DMS114 treated with DMSO at 0.1 percent for 48 hours (cell line): ENCODE results near the gene TMCC1.
"Not testable (repeated sequence)": the region's sequence is repeated elsewhere in the genome, so short reads cannot be mapped to it uniquely, and the experiment has no call there.

Source experiments
- DNase-seq: peaks from one replicate; lab custom pipeline; 2025; ENCODE audit not compliant: unreplicated experiment; lab: John Stamatoyannopoulos, UW

Gene TMCC1

DNA sequence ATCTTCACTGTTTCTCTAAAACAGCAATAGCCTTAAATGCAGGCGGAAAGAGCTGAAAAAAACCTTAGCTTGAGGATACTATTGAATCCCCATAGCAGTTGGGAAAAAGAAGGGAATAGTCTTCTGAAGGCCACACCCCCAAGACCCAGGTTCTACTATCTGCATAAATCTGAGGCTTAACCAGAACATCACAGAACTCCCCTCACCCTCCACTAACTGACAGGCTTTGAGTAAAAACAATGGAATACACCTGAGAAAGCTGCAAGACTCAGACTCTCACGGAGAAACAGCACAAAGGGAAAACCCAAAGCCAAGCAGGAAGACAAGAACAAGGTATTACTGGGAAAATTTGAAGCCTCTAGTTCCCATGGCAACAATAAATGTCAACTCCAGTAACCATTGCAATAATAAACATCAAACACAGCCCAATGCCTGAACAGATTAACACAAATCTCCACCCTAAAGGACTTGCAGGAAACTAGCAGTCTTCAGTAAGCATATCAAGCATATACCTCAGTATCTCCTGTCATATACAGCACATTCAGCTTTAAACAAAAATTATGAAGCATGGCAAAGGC lies 56.4 kb downstream of the TMCC1 start:
- no peak for DNase-seq

DNA sequence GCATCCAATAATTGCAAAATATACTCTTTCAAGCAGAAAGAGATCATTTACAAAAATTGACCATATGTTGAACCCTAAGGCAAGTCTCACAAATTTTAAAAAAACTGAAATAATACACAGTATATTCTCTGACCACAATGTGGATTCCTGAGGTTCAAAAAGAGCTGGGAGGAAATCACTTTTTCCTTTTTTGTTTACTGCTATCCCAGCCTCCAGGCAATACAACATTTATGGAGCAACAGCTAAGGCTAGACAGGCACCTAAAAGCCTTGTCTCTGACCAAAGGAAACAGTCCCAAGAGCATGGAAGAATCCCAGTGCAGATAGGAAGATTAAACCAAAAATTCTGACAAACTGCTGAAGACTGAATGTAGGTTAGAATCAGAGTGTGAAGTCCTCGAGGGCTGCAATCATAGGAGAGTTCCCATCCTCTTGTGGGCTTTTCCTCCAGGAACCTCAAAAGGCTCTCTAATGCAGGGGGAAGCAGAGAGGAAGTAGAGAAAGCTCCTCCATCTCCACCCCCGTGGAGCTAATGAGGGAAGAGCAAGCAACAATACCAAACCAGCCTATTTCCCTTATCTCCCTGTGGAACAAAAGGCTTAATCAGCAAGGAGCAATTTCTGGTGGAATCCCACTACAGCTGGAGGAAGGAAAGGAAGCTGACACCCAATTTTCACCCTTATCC lies 57.0 kb downstream of the TMCC1 start:
- DNase-seq, result no peak

DNA sequence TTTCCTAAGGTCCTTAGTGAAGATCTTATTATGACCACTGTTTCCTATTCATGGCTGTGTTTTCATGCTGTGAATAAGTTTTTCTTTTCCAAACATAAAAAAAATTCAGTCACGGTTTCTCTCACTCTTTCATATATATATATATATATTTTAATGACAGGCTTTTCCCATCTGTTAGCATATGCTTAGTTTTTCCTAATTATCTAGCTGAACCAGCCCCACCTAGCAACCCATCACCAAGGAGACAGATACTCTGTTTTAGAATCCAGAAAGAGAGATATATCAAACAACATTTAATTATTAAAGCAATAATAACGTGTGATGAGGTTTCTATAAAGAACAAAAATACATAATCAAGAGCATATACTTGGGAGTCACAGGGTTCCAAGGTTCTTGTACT lies 58.3 kb downstream of the TMCC1 start:
- DNase-seq, result no peak

DNA sequence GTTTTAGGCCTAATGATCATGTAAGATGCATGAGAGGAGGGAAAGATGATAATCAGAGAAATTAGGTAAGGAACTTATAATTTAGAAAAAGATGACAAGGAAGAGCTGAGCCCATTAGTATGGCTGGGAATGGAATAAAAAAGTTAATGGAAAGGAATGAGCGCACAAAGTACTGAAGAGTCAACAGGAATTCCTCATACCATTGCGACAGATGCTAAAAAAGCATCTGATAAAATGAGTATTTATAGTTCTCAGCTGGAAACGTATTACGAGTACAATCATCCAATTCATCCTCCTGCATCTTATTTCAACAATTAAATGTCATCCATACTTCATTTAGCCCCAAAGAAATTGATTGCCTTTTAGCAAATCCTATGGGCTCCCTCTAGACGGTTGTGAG lies 58.9 kb downstream of the TMCC1 start:
- no peak for DNase-seq

DNA sequence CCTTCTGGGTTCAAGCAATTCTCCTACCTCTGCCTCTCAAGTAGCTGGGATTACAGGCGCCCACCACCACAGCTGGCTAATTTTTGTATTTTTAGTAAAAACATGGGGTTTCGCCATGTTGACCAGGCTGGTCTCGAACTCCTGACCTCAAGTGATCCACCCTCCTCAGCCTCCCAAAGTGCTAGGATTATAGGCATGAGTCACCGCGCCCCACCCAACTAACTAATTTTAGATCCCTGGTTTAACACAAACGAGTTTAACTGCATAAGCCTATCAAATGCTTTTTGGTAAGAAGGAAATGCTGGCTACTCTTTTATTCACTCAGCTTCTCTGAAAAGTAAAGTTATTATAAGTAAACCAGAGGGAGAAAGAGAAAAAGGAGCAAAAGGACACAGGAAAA lies 61.6 kb downstream of the TMCC1 start:
- not testable (repeated sequence) for DNase-seq

DNA sequence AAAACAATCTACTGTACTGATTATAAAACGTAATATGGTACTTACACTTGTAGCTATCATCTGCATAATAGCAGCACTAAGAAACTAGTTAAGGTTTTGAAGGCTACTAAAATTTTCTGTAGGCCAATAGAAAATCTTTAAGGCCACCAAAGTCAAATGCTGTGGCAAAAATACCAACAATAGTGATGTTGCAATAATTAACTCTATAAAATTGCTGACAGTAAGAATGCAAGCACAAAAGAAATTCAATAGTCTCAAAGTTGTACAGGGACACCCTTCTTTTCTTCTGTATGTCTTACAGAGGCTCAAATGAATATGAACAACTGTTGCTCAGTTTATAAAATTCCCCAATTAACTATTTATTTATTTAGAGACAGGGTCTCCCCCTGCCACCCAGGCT lies 62.0 kb downstream of the TMCC1 start:
- no peak for DNase-seq

DNA sequence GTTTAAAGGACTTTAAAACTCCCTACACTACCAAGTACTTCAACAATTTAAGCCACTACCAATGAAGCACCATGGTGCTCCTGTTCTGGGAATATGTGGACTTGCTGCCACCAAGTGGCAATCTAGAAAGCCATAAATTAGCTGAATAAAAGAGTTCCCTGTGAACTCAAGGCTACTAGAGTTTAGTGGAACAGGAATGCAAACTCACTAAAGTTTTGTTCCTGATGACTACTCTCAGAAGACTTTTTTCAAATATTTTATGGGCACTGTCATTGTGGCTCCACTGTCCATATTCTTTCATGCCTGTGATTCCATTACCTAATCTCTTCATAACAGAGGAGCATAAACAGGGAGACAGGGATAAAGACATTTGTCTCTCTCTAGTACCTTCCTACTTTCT lies 63.9 kb downstream of the TMCC1 start:
- peak; percentile 53 for DNase-seq

DNA sequence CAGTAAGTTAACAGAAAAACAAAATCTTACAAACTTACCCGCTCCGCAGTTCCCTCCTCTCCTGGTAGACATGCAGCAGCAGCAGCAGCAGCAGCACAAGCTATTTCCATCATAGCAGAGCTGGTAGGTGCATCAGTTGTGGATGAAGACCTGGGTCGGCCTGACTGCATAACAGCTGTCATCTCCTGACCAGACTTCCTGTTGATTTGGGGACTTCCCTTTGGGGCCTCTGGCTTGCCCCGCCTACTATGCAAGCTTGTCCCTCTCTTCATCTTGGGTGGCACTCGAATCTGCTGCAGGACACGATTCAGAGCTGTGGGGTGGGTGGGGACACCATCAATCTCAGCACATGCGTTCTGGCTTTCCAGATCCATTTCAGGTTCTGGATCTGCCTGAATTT lies 65.7 kb downstream of the TMCC1 start:
- DNase-seq, result no peak

DNA sequence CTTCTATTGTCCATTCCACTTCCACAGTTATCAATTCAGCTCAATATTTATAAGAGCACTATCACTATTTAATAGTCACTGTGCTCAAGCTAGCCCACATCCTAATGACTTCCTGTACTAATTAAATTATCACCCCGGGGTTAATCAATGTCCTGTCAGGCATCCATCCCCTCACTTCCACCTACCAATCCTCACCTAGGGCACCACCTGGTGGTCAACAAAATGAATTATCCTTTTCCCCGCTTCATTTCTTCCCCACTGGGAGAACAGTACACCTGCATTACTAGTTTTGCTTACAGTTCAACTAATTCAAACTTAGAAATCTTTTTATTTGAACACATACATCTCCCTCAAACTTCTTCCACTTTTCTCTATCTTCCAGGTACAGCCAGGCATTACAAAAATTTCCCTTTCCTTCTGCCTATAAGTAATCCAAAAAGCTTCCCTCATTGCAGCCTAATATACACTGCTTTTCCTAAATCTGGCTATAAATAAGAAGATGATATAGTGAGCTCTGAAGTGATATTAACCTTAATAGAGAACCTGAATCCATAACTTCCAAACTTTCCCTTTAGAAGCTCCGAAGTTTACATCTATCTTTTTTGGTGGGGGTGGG lies 68.5 kb downstream of the TMCC1 start:
- DNase-seq, result peak; percentile 22

DNA sequence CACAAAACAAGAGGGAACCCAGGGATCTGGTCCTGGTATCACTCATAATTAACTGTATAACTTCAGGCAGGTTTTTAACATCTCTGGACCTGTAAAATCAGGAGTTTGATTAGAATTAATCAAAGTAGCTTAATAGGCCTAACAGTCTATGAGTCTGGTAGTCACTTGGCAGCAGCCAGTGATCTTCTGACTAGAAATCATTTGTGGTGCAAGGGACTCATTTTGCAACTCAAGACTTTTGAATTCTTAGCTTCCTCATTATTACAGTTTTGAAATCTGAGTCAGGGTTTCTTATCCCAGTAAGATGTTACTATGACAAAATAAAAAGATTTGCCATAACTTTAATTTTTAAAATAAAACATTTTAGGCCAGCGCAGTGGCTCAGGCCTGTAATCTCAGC lies 70.8 kb downstream of the TMCC1 start:
- no peak for DNase-seq

DNA sequence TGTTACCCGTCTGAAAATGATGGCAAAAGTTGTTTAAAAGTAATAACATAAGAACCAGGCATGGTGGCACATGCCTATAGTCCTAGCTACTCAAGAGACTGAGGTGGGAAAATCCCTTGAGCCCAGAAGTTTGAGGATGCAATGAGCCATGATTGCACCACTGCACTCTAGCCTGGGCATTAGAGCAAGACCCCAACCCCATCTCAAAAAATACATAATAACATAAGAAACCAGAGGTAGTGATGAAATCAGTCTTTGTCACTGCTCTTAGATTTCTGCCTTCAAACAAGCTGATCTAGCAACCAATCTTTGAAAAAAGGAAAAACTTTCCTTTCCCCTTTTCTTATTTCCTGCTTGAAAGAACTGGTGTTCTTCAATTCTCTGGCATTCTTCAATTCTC lies 71.3 kb downstream of the TMCC1 start:
- DNase-seq, result no peak

DNA sequence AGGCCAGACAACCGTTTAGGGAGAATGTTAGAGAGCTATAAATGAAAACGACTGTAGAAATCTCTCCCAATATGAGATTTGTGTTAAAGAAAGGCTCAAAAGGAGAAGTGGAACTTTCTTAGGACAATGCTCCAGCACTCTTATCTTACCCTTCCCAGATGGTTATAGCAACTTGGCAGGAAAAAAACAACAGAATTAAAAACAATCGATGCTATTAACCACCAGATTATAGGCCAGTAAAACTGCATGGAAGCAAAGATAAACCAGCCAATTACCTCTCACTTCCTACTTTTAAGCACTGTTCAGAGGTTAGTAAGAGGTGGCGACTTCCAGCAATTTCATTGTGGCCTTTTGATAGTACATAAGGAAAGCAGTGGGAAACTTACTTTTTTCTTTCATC lies 72.9 kb downstream of the TMCC1 start:
- DNase-seq, result no peak

DNA sequence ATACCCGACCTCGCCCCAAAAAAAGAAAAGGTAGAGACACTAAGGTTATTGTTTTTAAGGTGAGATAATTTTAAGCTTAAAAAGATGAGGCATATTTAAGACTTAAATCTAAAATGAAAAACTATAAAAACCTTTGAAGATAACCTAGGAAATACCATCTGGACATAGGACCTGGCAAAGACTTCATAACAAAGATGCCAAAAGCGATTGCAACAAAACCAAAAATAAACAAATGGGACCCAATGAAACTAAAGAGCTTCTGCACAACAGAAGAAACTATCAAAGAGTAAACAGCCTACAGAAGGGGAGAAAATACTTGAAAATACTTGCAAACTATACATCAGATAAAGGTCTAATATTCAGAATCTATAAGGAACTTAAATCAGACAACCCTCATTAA lies 80.9 kb downstream of the TMCC1 start:
- no peak for DNase-seq

DNA sequence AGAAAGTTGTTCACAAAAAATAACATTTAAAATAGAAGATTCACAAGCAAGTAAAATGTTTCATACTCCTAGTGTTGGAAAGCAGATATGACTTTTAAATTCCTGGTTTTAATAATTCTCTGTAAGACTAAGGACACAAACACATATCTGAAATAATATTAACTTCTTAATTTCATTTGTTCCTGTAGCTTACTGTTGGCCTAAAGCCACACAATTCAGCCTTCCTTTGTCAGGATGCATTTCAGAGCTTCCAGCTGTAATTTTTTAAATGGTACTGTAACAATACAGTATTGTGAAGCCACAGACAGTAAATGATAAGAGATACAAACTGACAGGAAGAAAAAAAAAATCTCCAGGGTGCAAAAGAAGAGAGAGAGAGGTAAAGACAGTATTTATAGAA lies 84.2 kb downstream of the TMCC1 start:
- no peak for DNase-seq

DNA sequence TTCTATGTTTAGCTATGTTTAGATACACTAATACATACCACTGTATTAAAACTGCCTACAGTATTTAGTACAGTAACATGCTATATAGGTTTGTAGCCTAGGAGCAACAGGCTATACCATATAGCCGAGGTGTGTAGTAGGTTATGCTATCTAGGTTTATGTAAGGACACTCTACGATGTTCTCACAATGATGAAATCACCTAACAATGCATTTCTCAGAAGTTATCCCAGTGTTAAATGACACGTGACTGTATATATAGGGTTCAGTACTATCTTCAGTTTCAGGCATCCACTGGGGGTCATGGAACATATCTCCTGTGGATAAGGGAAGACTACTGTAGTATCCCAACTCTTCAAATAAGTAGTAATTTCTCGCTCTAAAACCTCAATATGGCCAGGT lies 97.4 kb downstream of the TMCC1 start:
- DNase-seq, result no peak

DNA sequence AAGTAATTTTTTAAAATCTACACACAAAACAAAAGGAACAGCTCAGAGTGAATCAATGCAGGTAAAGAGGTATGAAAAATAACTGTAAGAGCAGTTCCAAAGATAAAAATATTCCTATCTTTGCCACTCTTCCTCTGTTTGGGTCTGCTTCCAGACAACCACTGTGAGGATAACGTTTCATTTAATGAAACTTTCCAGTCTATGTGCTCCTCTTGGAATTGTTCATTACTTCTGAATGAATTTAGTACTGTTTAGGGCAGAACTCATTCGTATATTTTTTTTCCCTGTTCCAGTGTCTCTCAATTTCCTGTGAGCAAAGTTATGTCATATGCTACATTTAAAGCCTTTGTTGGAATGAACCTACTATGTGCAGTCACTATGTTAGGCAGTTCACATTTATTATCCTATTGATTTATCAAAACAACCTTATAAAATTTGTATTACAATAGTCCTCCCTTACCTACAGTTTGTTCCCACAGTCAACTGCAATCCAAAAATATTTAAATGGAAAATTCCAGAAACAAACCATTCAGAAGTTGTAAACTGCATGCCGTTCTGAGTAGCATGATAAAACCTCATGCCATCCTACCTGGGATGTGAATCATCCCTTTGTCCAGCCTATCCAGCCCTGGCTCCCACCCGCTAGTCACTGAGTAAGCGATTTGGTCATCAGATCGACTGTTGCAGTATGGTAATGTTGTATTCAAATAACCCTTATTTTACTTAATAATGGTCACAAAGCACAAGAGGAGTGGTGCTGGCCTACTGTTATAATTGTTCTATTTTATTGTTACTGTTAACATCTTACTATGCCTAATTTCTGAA lies 98.1 kb downstream of the TMCC1 start:
- DNase-seq, result no peak

DNA sequence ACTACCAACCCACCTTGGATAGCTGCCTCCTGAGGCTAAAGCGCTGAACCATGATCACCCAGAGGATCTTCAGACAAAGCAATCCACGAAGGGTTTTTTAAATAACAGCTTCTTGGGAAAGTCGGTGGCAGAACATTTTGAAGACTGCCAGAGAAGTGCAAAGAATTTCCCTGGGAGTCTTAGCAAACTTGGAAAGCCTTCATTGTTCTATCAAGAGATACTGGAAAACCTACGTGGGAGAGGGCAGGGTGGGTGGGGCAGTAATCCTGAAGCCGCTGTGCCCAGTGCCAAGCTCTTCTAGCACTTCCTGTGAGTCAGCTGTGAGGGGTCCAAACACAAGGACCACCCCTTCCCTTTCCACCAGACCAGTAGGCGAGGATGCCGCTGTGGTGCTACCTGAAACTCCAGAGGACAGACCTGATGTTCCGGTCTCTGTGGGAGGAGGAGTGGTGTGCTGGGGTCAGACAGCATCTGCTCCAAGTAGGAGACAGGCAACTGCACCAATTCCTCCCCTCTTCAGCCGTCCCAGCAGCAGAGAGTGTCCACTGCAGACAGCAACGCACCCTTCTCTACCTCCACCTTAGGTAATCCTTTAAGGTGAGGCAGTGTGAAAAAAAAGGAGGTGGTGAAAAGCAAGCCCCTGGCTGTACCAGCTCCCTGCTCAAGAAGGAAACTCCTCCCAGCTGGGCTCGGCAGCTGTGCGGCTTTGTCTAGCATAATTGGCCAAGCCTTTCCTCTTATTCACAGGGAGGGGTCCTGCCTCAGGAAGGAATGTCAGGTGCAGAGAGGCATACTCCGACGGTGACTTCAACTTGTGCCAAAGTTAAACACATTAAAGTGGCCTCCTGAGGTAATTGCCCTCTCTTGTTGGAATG lies 99.0 kb downstream of the TMCC1 start:
- DNase-seq, result no peak

DNA sequence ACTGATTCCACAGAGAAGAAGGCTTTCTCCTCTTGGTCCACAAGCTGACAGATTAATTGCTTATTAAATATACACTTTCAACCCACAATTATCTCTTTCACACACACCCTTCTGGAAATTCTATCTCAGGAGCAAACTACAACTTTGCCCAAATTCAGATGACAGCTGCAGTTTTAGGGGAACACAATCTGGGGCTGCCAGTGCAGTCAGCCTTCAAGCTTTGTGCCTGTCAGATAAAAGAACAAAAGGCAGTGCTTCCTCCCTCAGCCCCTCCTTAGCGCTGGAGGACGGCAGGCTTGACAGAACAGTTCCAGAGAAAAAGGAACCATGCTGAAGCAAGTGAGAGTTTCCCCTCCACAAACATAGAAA lies 99.6 kb downstream of the TMCC1 start:
- no peak for DNase-seq

DNA sequence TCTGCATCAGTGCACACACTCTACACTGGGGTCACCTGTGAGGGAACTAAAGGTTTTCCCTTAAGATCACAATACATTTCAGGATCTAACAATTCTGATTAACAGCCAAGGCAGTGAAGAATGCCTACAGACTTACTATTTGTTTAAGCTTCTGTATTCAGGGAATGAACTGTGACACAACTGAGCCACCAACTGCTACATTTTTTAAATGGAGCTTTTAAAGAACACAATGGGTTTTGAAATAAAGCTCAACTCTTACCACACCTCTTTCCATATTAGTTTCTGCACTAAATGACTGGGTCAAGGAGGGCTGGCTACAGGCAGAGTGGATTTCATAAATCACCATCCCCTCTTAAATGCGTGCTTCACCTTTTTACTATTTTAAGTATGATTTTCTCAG lies 100.2 kb downstream of the TMCC1 start:
- no peak for DNase-seq

DNA sequence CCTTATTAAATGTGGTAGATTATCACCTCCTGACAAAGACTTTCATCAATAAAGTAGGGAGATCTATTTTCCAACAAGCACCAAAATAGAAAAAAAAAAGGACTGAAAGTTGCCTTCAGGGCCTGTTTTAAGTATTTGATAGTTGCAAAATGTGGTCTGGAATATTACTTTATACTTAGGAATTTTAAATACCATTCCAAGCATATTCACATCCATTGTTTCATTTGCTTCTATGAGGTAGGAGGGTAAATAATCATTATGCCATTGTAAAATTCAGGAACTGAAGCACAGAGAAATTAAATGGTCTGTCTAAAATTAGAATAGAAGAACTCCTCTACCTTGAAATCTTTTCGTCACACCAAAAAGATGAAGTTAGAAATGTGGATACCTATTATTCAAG lies 110.0 kb downstream of the TMCC1 start:
- no peak for DNase-seq

DNA sequence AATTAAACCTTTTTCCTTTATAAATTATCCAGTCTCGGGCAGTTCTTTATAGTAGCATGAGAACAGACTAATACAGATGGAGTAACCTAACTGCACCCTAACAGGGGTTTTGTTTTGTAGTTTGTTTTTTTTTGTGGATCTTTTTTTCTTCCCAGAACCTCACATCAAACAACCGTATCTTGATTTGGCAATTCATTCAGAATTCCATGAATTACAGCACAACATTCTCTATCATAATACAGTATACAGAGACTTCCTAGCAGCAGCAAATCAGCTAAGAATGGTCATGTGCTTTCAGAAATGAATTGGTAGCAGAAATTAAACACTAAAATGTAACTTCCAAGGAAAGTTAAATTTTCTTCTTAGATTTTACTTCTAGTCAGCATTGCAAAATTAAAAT lies 114.6 kb downstream of the TMCC1 start:
- no peak for DNase-seq
